ENCODE measurements around the gene ODF2L. TPM values are rescaled to one million over a fixed set of nuclear protein-coding genes. Genes with fewer than 3 reads are reported as not detected.

The ODF2L gene
- total and polyA plus RNA-seq, 2 of the 4 experiments (the other 2 are of a cell fraction): 10.4 to 12.3 TPM

- ChIA-PET POLR2A (ENCODE audit: unreplicated experiment) (no interaction called here), CTCF (no interaction called here)
- Histone ChIP-seq H3K27ac (ENCODE audit: insufficient read depth, low read length) (no peak overlapping the region), H3K23ac (ENCODE audit: low read depth, low read length) (no peak overlapping the region), H3K36me3 (ENCODE audit: control insufficient read depth, insufficient read depth, low read length) (no peaks in the 10 kb centered on the region), H3K18ac (ENCODE audit: low read depth, low read length) (no peak overlapping the region), H3K9me1 (ENCODE audit: insufficient read depth, low read length) (no peaks in the 10 kb centered on the region), H3K4me3 (ENCODE audit: insufficient read depth, low read depth, low read length) (no peak overlapping the region), H2AFZ (replicated peaks; ENCODE audit: low read length, poor library complexity) (no peak overlapping the region), H3K9ac (ENCODE audit: low read depth, low read length) (no peak overlapping the region), H3K4me1 (ENCODE audit: control insufficient read depth, insufficient read depth, low read length) (no peaks in the 10 kb centered on the region), H2AK5ac (ENCODE audit: low read depth, low read length) (no peak overlapping the region), H2BK15ac (ENCODE audit: low read depth, low read length) (no peak overlapping the region), H3K56ac (ENCODE audit: extremely low read depth, insufficient read depth, low read length) (no peak overlapping the region), H2BK120ac (ENCODE audit: low read depth, low read length) (no peak overlapping the region), H2AK9ac (replicated peaks; ENCODE audit: low read depth, low read length, poor library complexity) (no peak overlapping the region), H4K20me1 (ENCODE audit: insufficient read depth, low read length) (no peaks in the 10 kb centered on the region), H2BK5ac (ENCODE audit: low read depth, low read length, poor library complexity, severe bottlenecking) (no peak overlapping the region), H3K14ac (replicated peaks; ENCODE audit: low read depth, low read length) (no peak overlapping the region), H3K79me1 (ENCODE audit: low read depth in 1 of 2, low read length in 2 of 2) (no peaks in the 10 kb centered on the region), H3K4ac (ENCODE audit: low read depth, low read length) (no peak overlapping the region), H3K4me2 (ENCODE audit: low read depth, low read length) (no peak overlapping the region), H3K9me3 (ENCODE audit: control insufficient read depth, insufficient read depth, low read length) (no peaks in the 10 kb centered on the region), H4K8ac (ENCODE audit: low read depth in 2 of 2, low read length in 2 of 2) (no peak overlapping the region), H4K91ac (ENCODE audit: insufficient read depth, low read depth, low read length) (no peak overlapping the region), H2BK20ac (ENCODE audit: low read depth, low read length) (no peak overlapping the region), H3K27me3 (ENCODE audit: control insufficient read depth, insufficient read depth, low read length) (peaks cover 5% of the 10 kb centered on the region), H4K5ac (ENCODE audit: low read depth, low read length) (no peak overlapping the region)
- intact Hi-C loops (cut with micrococcal nuclease): no loop called here
- TF ChIP-seq CTCF (conservative IDR thresholded peaks at IDR 0.05; ENCODE audit: low read depth, low read length): no peak
- in situ Hi-C loops (cut with MboI; ENCODE audit: low sequenced_read_pairs): no loop called here
- no TSS peak for BruUV-seq (replicated peaks)
- ATAC-seq (ENCODE audit: low read depth) (no peak), DNase-seq (no peak)
- dilution Hi-C loops (cut with HindIII; ENCODE audit: low sequenced_read_pairs, unreplicated experiment): no loop called here
- WGBS, 2 experiments (ENCODE audit: extremely low coverage in 2 of 2, insufficient read length in 1 of 2): 59% methylated on average over 3 of the region's 6 CpGs; no CpG with 5 or more reads in 1 of the 2 experiments
Measured at GRCh38 chr1:86416343-86416742, 20.2 kb upstream of the ODF2L start.

Measured in IMR-90 (cell line).